Measurements from ENCODE around the gene AP2M1. TPM values are rescaled to one million over a fixed set of nuclear protein-coding genes. Genes with fewer than 3 reads are reported as not detected.

The AP2M1 gene
- total and polyA plus RNA-seq, 2 of the 13 experiments (the other 11 are each of a cell fraction or from before 2014, with no cell fraction given), result 126 to 146 TPM

- TF ChIP-seq NFAT5 (CRISPR knock-in tag; IDR thresholded peaks at IDR 0.05), result peak; percentile 79
- TF ChIP-seq ZNF839 (CRISPR knock-in tag; IDR thresholded peaks at IDR 0.05; ENCODE audit: borderline replicate concordance), result no peak
- TF ChIP-seq ZNF558 (CRISPR knock-in tag; IDR thresholded peaks at IDR 0.05; ENCODE audit: borderline replicate concordance), result peak; percentile 49; the same call in 1 of the 2 replicates
- peak; percentile 49; the same call in 1 of the 2 replicates for TF ChIP-seq ZNF281 (CRISPR knock-in tag; IDR thresholded peaks at IDR 0.05; ENCODE audit: borderline replicate concordance)
- no peak for TF ChIP-seq SNAPC4 (CRISPR knock-in tag; IDR thresholded peaks at IDR 0.05)
- peak; percentile 63; the same call in 1 of the 2 replicates for TF ChIP-seq ZNF678 (CRISPR knock-in tag; IDR thresholded peaks at IDR 0.05)
- TF ChIP-seq MXD3 (CRISPR knock-in tag; IDR thresholded peaks at IDR 0.05), result peak; percentile 92; the same call in 1 of the 2 replicates
- peak; percentile 84 for TF ChIP-seq PRDM15 (CRISPR knock-in tag; IDR thresholded peaks at IDR 0.05)
Measured at GRCh38 chr3:184133840-184134745, 40.6 kb upstream of the AP2M1 start (continued).
